Bronchial epithelial cell (primary cell): ENCODE results near the gene SALL2. TPM values are rescaled to one million over a fixed set of nuclear protein-coding genes. Genes with fewer than 3 reads are reported as not detected.

Source experiments
- DNase-seq: peaks from one replicate; pipeline ENCODE4 v3.0.0-alpha.2; 2010; ENCODE audit warnings: low read depth
- FAIRE-seq: peaks from 2 replicates; lab custom pipeline; 2011; peaks lifted over from hg19 to GRCh38; lab: Jason Lieb, UNC
- H3K27me3 ChIP-seq: 2 replicates; pipeline ENCODE4 v1.5.1; 2011; ENCODE audit warnings: low read length; ENCODE audit not compliant: control insufficient read depth, insufficient read depth
- H3K36me3 ChIP-seq: 2 replicates; pipeline ENCODE4 v1.5.1; 2011; ENCODE audit warnings: low read length; ENCODE audit not compliant: control insufficient read depth, insufficient read depth
- H3K4me3 ChIP-seq: 2 replicates; pipeline ENCODE4 v1.5.1; 2011; ENCODE audit warnings: mild to moderate bottlenecking, low read depth, low read length, control low read depth
- total RNA-seq: library from RNA; depleted of rRNA; stranded (reverse); fragments of >200 nt; gene quantifications from 2 replicates; pipeline ENCODE4 v1.2.1, GENCODE V29; 2014
- TF ChIP-seq, protein P1 (sequence below): IDR thresholded peaks from 2 replicates; pipeline ENCODE4 v1.5.1; 2011; ENCODE audit warnings: mild to moderate bottlenecking, moderate library complexity, low read length, control low read depth, inconsistent platforms; ENCODE audit not compliant: insufficient read depth, severe bottlenecking

The SALL2 gene
- total RNA-seq, result under 0.01 and 0.13 TPM in 2 replicates

DNA sequence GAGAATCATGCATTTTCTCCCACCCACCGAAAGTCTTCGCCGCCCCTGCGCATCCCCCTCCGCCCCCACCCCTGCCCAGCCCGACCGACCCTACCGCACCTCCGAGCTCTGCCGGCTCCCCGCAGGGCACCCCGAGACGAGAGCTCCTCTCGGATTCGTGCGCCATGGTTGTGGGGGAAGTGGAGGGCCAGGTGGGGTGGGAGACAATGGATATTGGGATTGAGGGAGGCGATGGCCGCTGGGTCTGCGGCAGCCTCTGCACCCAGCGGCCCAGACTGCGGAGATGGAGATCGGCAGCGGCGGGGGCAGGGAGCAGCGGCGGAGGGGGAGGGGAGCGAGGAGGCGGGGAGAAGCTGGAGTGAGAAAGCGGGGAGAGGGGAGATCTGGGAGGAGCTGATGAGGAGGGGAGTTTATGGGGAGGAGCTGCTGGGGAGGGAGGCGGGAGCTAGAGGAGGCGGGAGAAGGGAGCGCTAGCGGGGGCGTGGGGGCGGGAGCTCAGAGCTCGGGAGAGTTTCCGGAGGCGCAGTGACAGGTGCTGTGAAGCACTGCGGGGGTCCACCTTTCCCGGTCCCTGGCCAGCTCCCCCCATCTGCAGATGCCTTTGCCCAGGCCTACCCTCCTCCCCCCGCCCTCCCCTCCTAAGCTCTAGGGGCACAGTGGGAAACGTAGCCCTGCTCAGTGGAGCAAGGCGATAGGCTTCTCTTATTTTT is at the start of gene SALL2:
TSS of gene SALL2 (minus strand) at position 385 of the 710 bp plus-strand sequence. CDS start at position 166, 219 bp downstream.
- TF ChIP-seq, protein P1, sequence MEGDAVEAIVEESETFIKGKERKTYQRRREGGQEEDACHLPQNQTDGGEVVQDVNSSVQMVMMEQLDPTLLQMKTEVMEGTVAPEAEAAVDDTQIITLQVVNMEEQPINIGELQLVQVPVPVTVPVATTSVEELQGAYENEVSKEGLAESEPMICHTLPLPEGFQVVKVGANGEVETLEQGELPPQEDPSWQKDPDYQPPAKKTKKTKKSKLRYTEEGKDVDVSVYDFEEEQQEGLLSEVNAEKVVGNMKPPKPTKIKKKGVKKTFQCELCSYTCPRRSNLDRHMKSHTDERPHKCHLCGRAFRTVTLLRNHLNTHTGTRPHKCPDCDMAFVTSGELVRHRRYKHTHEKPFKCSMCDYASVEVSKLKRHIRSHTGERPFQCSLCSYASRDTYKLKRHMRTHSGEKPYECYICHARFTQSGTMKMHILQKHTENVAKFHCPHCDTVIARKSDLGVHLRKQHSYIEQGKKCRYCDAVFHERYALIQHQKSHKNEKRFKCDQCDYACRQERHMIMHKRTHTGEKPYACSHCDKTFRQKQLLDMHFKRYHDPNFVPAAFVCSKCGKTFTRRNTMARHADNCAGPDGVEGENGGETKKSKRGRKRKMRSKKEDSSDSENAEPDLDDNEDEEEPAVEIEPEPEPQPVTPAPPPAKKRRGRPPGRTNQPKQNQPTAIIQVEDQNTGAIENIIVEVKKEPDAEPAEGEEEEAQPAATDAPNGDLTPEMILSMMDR, result no peak
- Histone ChIP-seq H3K27me3 (no peaks in the 10 kb centered on the region), H3K36me3 (no peaks in the 10 kb centered on the region), H3K4me3 (peak within 1 kb of the TSS; percentile 48)
- DNase-seq (peak; percentile 22), FAIRE-seq (no peak)

DNA sequence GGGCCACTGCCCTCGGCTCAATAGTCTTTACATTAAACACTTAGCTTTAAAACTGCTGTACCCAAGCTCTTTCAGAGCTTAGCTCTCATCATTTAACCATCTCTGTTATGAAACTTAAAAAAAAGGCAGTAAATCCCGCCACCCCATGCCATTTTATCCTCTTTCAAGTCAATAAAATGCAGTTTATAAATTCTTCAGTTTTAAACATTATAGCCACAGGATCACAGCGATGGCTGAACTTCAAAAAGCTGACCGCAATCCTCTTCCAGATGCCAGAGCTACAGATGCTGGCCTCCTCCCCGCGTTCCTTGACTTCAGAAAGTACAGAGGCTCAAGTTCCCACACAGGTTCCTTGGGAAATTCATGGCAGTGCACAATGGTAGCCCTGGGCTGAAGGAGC is 49.5 kb upstream of the SALL2 start:
- TF ChIP-seq, protein P1, result no peak
- no peaks in the 10 kb centered on the region for H3K36me3 ChIP-seq
- H3K27me3 ChIP-seq, result no peaks in the 10 kb centered on the region
- no peak for FAIRE-seq
- no peak for DNase-seq
- H3K4me3 ChIP-seq, result no peak overlapping the region

DNA sequence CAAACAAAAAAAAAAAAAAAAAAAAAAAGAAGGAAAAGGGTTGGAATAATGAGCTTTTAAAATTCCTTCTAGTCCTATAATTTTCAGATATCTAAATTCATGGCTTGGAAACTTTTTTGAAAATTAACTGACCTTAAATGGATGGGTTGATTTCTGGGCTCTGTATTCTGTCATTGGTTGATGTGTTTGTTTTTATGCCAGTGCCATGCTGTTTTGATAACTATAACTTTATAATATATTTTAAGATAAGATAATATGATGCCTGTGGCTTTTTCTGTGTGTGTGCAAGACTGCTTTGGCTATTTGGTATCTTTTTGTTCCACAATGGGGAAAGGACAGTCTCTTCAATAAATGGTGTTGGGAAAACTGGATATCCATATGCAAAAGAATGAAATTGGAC is 46.5 kb upstream of the SALL2 start:
- no peaks in the 10 kb centered on the region for H3K27me3 ChIP-seq
- no peak for FAIRE-seq
- no peak for DNase-seq
- no peak overlapping the region for H3K4me3 ChIP-seq
- no peaks in the 10 kb centered on the region for H3K36me3 ChIP-seq
- TF ChIP-seq, protein P1, result no peak

GRCh38 chr14:21558703-21559170 is 32.6 kb upstream of the SALL2 start:
- no peaks in the 10 kb centered on the region for H3K36me3 ChIP-seq
- no peak for FAIRE-seq
- no peak for DNase-seq
- H3K4me3 ChIP-seq, result no peak overlapping the region
- no peaks in the 10 kb centered on the region for H3K27me3 ChIP-seq
- TF ChIP-seq, protein P1, result no peak

DNA sequence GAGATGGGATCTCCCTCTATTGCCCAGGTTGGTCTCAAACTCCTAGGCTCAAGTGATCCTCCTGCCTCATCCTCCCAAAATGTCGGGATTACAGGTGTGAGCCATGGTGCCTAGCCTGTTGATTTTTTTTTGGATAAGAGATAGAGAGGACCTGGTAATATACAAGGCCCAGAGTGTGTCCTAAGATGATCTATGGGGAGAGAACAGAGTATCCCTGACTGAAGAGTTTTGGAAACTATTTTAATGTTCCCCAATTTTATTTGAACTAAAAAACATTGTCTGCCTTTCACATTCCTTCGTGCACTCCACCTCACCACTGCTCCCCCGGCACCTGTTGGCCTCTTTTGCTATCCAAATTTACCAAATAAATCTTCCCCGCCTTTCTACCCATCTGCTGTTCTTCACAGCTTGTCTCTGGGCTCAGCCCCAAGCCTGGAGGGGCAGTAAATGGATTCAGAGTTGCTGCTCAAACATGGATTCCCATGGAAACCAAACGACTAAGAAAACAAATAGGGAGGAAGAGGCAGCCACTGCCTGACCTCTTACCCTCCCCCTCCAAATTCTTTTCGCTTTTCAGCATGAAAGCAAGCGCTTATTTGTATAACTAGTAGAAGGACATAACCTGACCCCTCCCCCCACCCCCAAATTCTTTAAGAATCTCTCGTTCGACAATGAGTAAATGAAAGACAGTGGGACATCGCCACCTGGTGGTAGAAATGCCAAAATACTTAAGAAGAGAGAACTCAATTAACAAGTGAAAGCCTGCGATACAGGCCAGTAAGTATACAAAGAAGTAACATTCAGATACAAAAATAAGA is 31.1 kb upstream of the SALL2 start:
- no peaks in the 10 kb centered on the region for H3K36me3 ChIP-seq
- H3K4me3 ChIP-seq, result peak overlapping the region; percentile 28
- no peaks in the 10 kb centered on the region for H3K27me3 ChIP-seq
- no peak for FAIRE-seq
- peak; percentile 81 for DNase-seq
- TF ChIP-seq, protein P1, result peak; percentile 47
